Ovary (tissue), 9 donors: ENCODE results near the gene TRIO. TPM values are rescaled to one million over a fixed set of nuclear protein-coding genes. Genes with fewer than 3 reads are reported as not detected.

Experiments
- DNase-seq, 5 donors: peaks; one replicate each; pipeline ENCODE4 v3.0.0-alpha.2; 2019 to 2020
- H3K27ac ChIP-seq, 2 donors: fragments of 200-600 bp; one replicate each; pipeline versions ENCODE4 v1.5.1 to v1.8.0; 2019 to 2022
- H3K27me3 ChIP-seq: fragments of 200-600 bp; one replicate; pipeline ENCODE4 v1.8.0; 2022
- H3K36me3 ChIP-seq: fragments of 200-600 bp; sonication (generic); one replicate; pipeline ENCODE4 v1.5.1; 2019
- H3K4me1 ChIP-seq: one replicate; pipeline ENCODE4 v1.8.1; 2013; ENCODE audit warnings: mild to moderate bottlenecking, moderate library complexity; ENCODE audit not compliant: insufficient read depth
- H3K4me3 ChIP-seq: fragments of 200-600 bp; sonication (generic); one replicate; pipeline ENCODE4 v1.5.1; 2017
- H3K9me3 ChIP-seq, 2 donors: fragments of 200-600 bp in 1 of 2; sonication (generic) in 1 of 2; one replicate each; pipeline versions ENCODE4 v1.5.1 to v1.8.1; 2013 to 2019; ENCODE audit warnings: mild to moderate bottlenecking in 1 of 2, moderate library complexity in 1 of 2
- CTCF ChIP-seq, 3 donors: fragments of 450-650 bp in 2 of 3; fragments of 200-600 bp in 1 of 3; IDR thresholded peaks; one replicate each; pipeline versions ENCODE4 v1.5.1 to v1.8.0; 2016 to 2022; ENCODE audit warnings: antibody characterized with exemption in 3 of 3, mild to moderate bottlenecking in 1 of 3
- EP300 ChIP-seq: sonication (generic); formaldehyde crosslinking; IDR thresholded peaks from one replicate; pipeline ENCODE4 v1.6.1; 2017; ENCODE audit warnings: antibody characterized with exemption
- POLR2A ChIP-seq: fragments of 450-650 bp; IDR thresholded peaks from one replicate; pipeline ENCODE4 v1.6.1; 2017; ENCODE audit warnings: antibody characterized with exemption, mild to moderate bottlenecking, moderate library complexity
- WGBS, 3 donors: extraction: QIAGEN DNeasy Blood & Tissue Kit in 1 of 3; methylation state at CpG; one replicate each; pipeline versions ENCODE4 v1.1.5 to v1.1.7; 2013 to 2017; 5-methylcytosine and 5-hydroxymethylcytosine counted together
- intact Hi-C, 4 donors: fragments of 100-400 bp; cut with DNase I; formaldehyde crosslinking; loops; one replicate each; pipeline versions ENCODE4 v1.11.0 to v1.15.1; 2022 to 2023
- polyA plus RNA-seq, 2 donors: library from polyadenylated mRNA; stranded (reverse); fragments of 200-250 nt in 1 of 2; fragments of 350-450 nt in 1 of 2; fragmentation: Illumina TruSeq in 1 of 2; extraction: RNeasy Lipid Tissue Mini Kit (QIAGEN cat#74804) in 1 of 2; gene quantifications; one replicate each; pipeline ENCODE4 v1.2.3, GENCODE V29; 2013 to 2014
- total RNA-seq, 7 donors: library from RNA; depleted of rRNA in 2 of 7; stranded (reverse); fragments of >200 nt in 2 of 7; fragmentation: NEBNext Ultra II Directional in 3 of 7; extraction: Animal tissue kit (Norgen Biotek cat#: 25700) in 3 of 7; gene quantifications; one replicate each; pipeline versions ENCODE4 v1.1.0 to v1.2.4, GENCODE V29; 2016 to 2023
- donor health status: DM: no; HTN: no; CAD: no; lungs with moderate emphysema.
- donor health status: DM: no; HTN: no; CAD: no.
- donor health status: Bipolar disorder and iron deficiency.
- donor health status: DM: yes; HTN: yes; CAD: no.
- donor health status: DM: no; HTN: no; CAD: no.
- donor health status: DM: yes; HTN: yes; CAD: no.

Gene TRIO
- total and polyA plus RNA-seq, 9 donors: 58.4 to 268 (median 125) TPM

GRCh38 chr5:14136228-14136627 is 6.9 kb upstream of the TRIO start:
- no peaks in the 10 kb centered on the region for H3K4me1 ChIP-seq
- TF ChIP-seq EP300: no peak
- no peak for TF ChIP-seq POLR2A
- TF ChIP-seq CTCF (IDR thresholded peaks at IDR 0.05): no peak
- H3K27me3 ChIP-seq: no peaks in the 10 kb centered on the region
- no peak overlapping the region for H3K27ac ChIP-seq
- WGBS, 3 donors: 81 to 85% (median 83%) methylated on average over 2 of the region's 2 CpGs
- H3K36me3 ChIP-seq: no peaks in the 10 kb centered on the region
- H3K9me3 ChIP-seq: no peaks in the 10 kb centered on the region
- intact Hi-C loops: no loop called here
- H3K4me3 ChIP-seq: no peak overlapping the region
- DNase-seq: no peak

- 59 to 69% (median 67%) methylated on average over 11 of the region's 11 CpGs for WGBS, 3 donors
- H3K4me3 ChIP-seq: no peak overlapping the region
- intact Hi-C loops: no loop called here
- no peaks in the 10 kb centered on the region for H3K36me3 ChIP-seq
- H3K27me3 ChIP-seq: no peaks in the 10 kb centered on the region
- no peak for DNase-seq
- TF ChIP-seq POLR2A: no peak
- TF ChIP-seq EP300: no peak
- no peak for TF ChIP-seq CTCF (IDR thresholded peaks at IDR 0.05)
- H3K9me3 ChIP-seq: no peaks in the 10 kb centered on the region
- H3K4me1 ChIP-seq: no peaks in the 10 kb centered on the region
- no peak overlapping the region for H3K27ac ChIP-seq
Measured at GRCh38 chr5:14138608-14139540, 4.3 kb upstream of the TRIO start.

GRCh38 chr5:14141764-14142163 is 1.4 kb upstream of the TRIO start:
- Histone ChIP-seq H3K4me3 (no peak overlapping the region), H3K9me3 (no peaks in the 10 kb centered on the region), H3K36me3 (no peaks in the 10 kb centered on the region), H3K27ac (no peak overlapping the region), H3K4me1 (peaks cover 8% of the 10 kb centered on the region), H3K27me3 (no peaks in the 10 kb centered on the region)
- TF ChIP-seq POLR2A: no peak
- no peak for TF ChIP-seq EP300
- no peak for TF ChIP-seq CTCF (IDR thresholded peaks at IDR 0.05)
- DNase-seq: no peak
- intact Hi-C loops: loop anchor here (5.0 to 10.0 kb wide), 5 partner anchors 53 to 126 kb away; no protein-coding TSS in a partner anchor
- 80 to 84% (median 83%) methylated on average over 3 of the region's 3 CpGs for WGBS, 3 donors

GRCh38 chr5:14142202-14142826 is 828 bp upstream of the TRIO start:
- Histone ChIP-seq H3K27ac (peak overlapping the region; percentile 84 to 90), H3K9me3 (no peaks in the 10 kb centered on the region), H3K36me3 (no peaks in the 10 kb centered on the region), H3K4me1 (peaks cover 9% of the 10 kb centered on the region), H3K27me3 (no peaks in the 10 kb centered on the region), H3K4me3 (peak overlapping the region; percentile 75)
- intact Hi-C loops: loop anchor here (5.0 to 10.0 kb wide), 5 partner anchors 52 to 125 kb away; no protein-coding TSS in a partner anchor
- DNase-seq: no peak
- 8 to 11% (median 10%) methylated on average over 19 of the region's 19 CpGs for WGBS, 3 donors
- TF ChIP-seq EP300: no peak
- TF ChIP-seq CTCF (IDR thresholded peaks at IDR 0.05): no peak
- no peak for TF ChIP-seq POLR2A
